ENCODE data around the gene EFCAB11. TPM values are rescaled to one million over a fixed set of nuclear protein-coding genes. Genes with fewer than 3 reads are reported as not detected.

EFCAB11 gene
- total RNA-seq, 1 experiment from 2014 or later, result 10.6 TPM

- no TSS peak for BruUV-seq (replicated peaks)
- TF ChIP-seq CTCF (IDR thresholded peaks at IDR 0.05; ENCODE audit: unreplicated experiment), result no peak
- no peak overlapping the region for H3K4me3 Mint-ChIP-seq (ENCODE audit: unreplicated experiment)
- no peaks in the 10 kb centered on the region for H3K9me3 Mint-ChIP-seq (ENCODE audit: unreplicated experiment)
- no peak for DNase-seq (ENCODE audit: unreplicated experiment)
- no peaks in the 10 kb centered on the region for H3K4me1 Mint-ChIP-seq (ENCODE audit: insufficient read depth, unreplicated experiment)
- H3K36me3 Mint-ChIP-seq (ENCODE audit: insufficient read depth, unreplicated experiment), result peaks cover 37% of the 10 kb centered on the region
- no peaks in the 10 kb centered on the region for H3K27me3 Mint-ChIP-seq (ENCODE audit: insufficient read depth, unreplicated experiment)
- ChIA-PET POLR2A (no interaction called here), CTCF (interaction anchor here (0.6 to 12.5 kb wide), 3 partner anchors 48 to 950 kb away, joined by 3 to 291 read pairs (median 3); no protein-coding TSS in a partner anchor)
- H3K27ac Mint-ChIP-seq (ENCODE audit: low read depth, unreplicated experiment), result no peak overlapping the region
- intact Hi-C loops (cut with micrococcal nuclease), result no loop called here
These were observed 24.1 kb upstream of the EFCAB11 start for GRCh38 chr14:89978656-89979055.

DNA sequence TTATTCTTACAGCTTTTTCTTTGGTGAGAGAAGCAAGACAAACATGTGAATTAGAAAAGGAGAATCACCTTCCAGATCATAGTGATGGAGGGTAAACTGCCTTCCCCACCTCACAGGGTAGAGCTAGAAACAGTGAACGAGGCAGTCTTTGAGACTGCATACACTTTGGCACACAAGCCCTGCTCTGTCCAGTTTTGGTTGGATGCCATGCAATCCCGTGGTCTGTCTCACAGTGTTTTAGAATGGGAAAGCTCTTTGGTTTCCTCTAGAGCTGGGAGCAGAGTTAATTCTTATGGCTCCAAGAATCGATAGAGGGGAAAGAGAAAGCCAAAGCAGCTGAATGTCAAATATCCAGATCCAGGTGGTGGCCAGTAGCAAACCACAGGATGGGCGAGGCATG, 23.1 kb upstream of the EFCAB11 start:
- CTCF ChIA-PET, result interaction anchor here (0.6 to 12.5 kb wide), 6 partner anchors 18 to 1856 kb away, joined by 3 to 291 read pairs (median 3); no protein-coding TSS in a partner anchor
- no peak overlapping the region for H3K4me3 Mint-ChIP-seq (ENCODE audit: unreplicated experiment)
- DNase-seq (ENCODE audit: unreplicated experiment), result no peak
- no peaks in the 10 kb centered on the region for H3K9me3 Mint-ChIP-seq (ENCODE audit: unreplicated experiment)
- POLR2A ChIA-PET, result no interaction called here
- H3K4me1 Mint-ChIP-seq (ENCODE audit: insufficient read depth, unreplicated experiment), result no peaks in the 10 kb centered on the region
- no peaks in the 10 kb centered on the region for H3K27me3 Mint-ChIP-seq (ENCODE audit: insufficient read depth, unreplicated experiment)
- no peak for TF ChIP-seq CTCF (IDR thresholded peaks at IDR 0.05; ENCODE audit: unreplicated experiment)
- peaks cover 32% of the 10 kb centered on the region for H3K36me3 Mint-ChIP-seq (ENCODE audit: insufficient read depth, unreplicated experiment)
- no TSS peak for BruUV-seq (replicated peaks)
- H3K27ac Mint-ChIP-seq (ENCODE audit: low read depth, unreplicated experiment), result no peak overlapping the region
- intact Hi-C loops (cut with micrococcal nuclease), result no loop called here

DNA sequence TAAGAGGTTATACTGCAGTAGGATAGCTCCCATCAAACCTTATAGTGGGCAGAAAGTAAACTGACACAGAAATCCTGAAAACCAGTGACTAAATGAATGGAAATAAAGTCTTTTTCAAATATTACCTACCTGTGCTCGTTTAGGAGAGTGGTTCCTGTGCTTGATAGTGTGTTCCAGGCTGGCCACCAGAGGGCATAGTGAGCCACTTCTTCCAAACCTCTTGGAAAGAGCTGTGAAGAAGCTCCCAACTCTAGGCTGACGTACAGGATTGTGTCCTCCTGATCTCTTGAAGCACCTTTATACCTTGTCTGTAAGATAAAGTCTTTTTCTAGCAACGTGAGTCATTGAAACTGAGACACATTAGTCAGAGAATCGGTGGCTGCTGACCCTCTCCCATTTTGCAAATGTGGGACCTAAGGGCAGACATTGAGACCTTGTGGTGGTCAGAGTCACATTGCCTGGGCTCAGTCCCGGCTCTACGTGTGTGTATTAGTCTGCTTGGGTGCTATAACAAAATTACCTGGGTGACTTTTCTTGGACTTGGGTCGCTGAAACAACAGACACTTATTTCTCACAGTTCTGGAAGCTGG, 18.8 kb upstream of the EFCAB11 start:
- peak; percentile 84 for TF ChIP-seq CTCF (IDR thresholded peaks at IDR 0.05; ENCODE audit: unreplicated experiment)
- intact Hi-C loops (cut with micrococcal nuclease), result loop anchor here (1.0 kb wide), 1 partner anchor 262 kb away; no protein-coding TSS in a partner anchor
- Mint-ChIP-seq H3K9me3 (ENCODE audit: unreplicated experiment) (no peaks in the 10 kb centered on the region), H3K27ac (ENCODE audit: low read depth, unreplicated experiment) (no peak overlapping the region), H3K4me1 (ENCODE audit: insufficient read depth, unreplicated experiment) (no peaks in the 10 kb centered on the region), H3K27me3 (ENCODE audit: insufficient read depth, unreplicated experiment) (no peaks in the 10 kb centered on the region), H3K4me3 (ENCODE audit: unreplicated experiment) (no peak overlapping the region), H3K36me3 (ENCODE audit: insufficient read depth, unreplicated experiment) (peaks cover 47% of the 10 kb centered on the region)
- DNase-seq (ENCODE audit: unreplicated experiment), result peak; percentile 72
- CTCF ChIA-PET, result interaction anchor here (0.5 to 12.5 kb wide), 45 partner anchors 9 to 1405 kb away, joined by 3 to 291 read pairs (median 4); partner anchors contain the start of gene TDP1
- no TSS peak for BruUV-seq (replicated peaks)
- POLR2A ChIA-PET, result interaction anchor here (0.8 to 1.6 kb wide), 3 partner anchors 262 to 284 kb away, joined by 5 to 8 read pairs (median 6); partner anchors contain the start of gene PSMC1

- DNase-seq (ENCODE audit: unreplicated experiment), result no peak
- intact Hi-C loops (cut with micrococcal nuclease), result no loop called here
- H3K4me1 Mint-ChIP-seq (ENCODE audit: insufficient read depth, unreplicated experiment), result peaks cover 5% of the 10 kb centered on the region
- H3K36me3 Mint-ChIP-seq (ENCODE audit: insufficient read depth, unreplicated experiment), result peaks cover 44% of the 10 kb centered on the region
- POLR2A ChIA-PET, result interaction anchor here (0.8 kb wide), 1 partner anchor 11 kb away, joined by 3 read pairs; the partner anchor contains the start of gene TDP1
- no peak for TF ChIP-seq CTCF (IDR thresholded peaks at IDR 0.05; ENCODE audit: unreplicated experiment)
- no peak overlapping the region for H3K27ac Mint-ChIP-seq (ENCODE audit: low read depth, unreplicated experiment)
- no peaks in the 10 kb centered on the region for H3K27me3 Mint-ChIP-seq (ENCODE audit: insufficient read depth, unreplicated experiment)
- BruUV-seq (replicated peaks), result no TSS peak
- H3K9me3 Mint-ChIP-seq (ENCODE audit: unreplicated experiment), result no peaks in the 10 kb centered on the region
- CTCF ChIA-PET, result interaction anchor here (0.6 to 7.6 kb wide), 6 partner anchors 8 to 793 kb away, joined by 3 to 43 read pairs (median 6); no protein-coding TSS in a partner anchor
- no peak overlapping the region for H3K4me3 Mint-ChIP-seq (ENCODE audit: unreplicated experiment)
These were observed 11.3 kb upstream of the EFCAB11 start for GRCh38 chr14:89965839-89966238.
